Measurements from ENCODE around the gene HNRNPH1. TPM values are rescaled to one million over a fixed set of nuclear protein-coding genes. Genes with fewer than 3 reads are reported as not detected.

HNRNPH1 gene
- total and polyA plus RNA-seq, 2 of the 13 experiments (the other 11 are each of a cell fraction or from before 2014, with no cell fraction given), result 382 to 1,064 TPM

- TF ChIP-seq ZMAT3 (CRISPR knock-in tag; conservative IDR thresholded peaks at IDR 0.05) (peak; percentile 33; the same call in 1 of the 2 replicates), ZNF775 (CRISPR knock-in tag; IDR thresholded peaks at IDR 0.05; ENCODE audit: borderline replicate concordance) (peak; percentile 18; the same call in 1 of the 2 replicates), ARNTL (CRISPR knock-in tag; IDR thresholded peaks at IDR 0.05) (0 out of 2 replicates have a peak, but pooled peaks have one; percentile 23), CBX1 (IDR thresholded peaks at IDR 0.05; ENCODE audit: low read depth) (no peak), ZSCAN9 (CRISPR knock-in tag; IDR thresholded peaks at IDR 0.05; ENCODE audit: borderline replicate concordance) (no peak; the same call in 1 of the 2 replicates), ZBTB42 (CRISPR knock-in tag; IDR thresholded peaks at IDR 0.05) (peak; percentile 75; the same call in 1 of the 2 replicates), PCBP1 (IDR thresholded peaks at IDR 0.05; ENCODE audit: borderline replicate concordance, low read depth, low read length) (no peak), U2AF2 (IDR thresholded peaks at IDR 0.05; ENCODE audit: low read depth, low read length) (no peak), MBNL3 (CRISPR knock-in tag; conservative IDR thresholded peaks at IDR 0.05) (no peak), ZNF44 (CRISPR knock-in tag; IDR thresholded peaks at IDR 0.05) (no peak), ZSCAN12 (CRISPR knock-in tag; IDR thresholded peaks at IDR 0.05) (0 out of 2 replicates have a peak, but pooled peaks have one; percentile 31), WIZ (CRISPR knock-in tag; IDR thresholded peaks at IDR 0.05) (0 out of 2 replicates have a peak, but pooled peaks have one; percentile 40), SMARCC2 (IDR thresholded peaks at IDR 0.05) (no peak), ZNF879 (CRISPR knock-in tag; IDR thresholded peaks at IDR 0.05) (0 out of 2 replicates have a peak, but pooled peaks have one; percentile 68), PATZ1 (CRISPR knock-in tag; IDR thresholded peaks at IDR 0.05) (peak; percentile 46; the same call in 1 of the 2 replicates), ZNF543 (CRISPR knock-in tag; IDR thresholded peaks at IDR 0.05) (peak; percentile 86; the same call in 1 of the 2 replicates), HDAC2 (CRISPR knock-in tag; IDR thresholded peaks at IDR 0.05) (peak; percentile 2; the same call in 1 of the 2 replicates), YY1 (IDR thresholded peaks at IDR 0.05; ENCODE audit: insufficient read depth, insufficient replicate concordance, low read depth, low read length) (peak; percentile 94), ZNF503 (CRISPR knock-in tag; IDR thresholded peaks at IDR 0.05) (peak; percentile 38; the same call in 1 of the 2 replicates), ZNF275 (CRISPR knock-in tag; IDR thresholded peaks at IDR 0.05; ENCODE audit: borderline replicate concordance) (peak; percentile 63; the same call in 1 of the 2 replicates), HIVEP1 (CRISPR knock-in tag; IDR thresholded peaks at IDR 0.05) (peak; percentile 76; the same call in 1 of the 2 replicates), ZSCAN20 (CRISPR knock-in tag; IDR thresholded peaks at IDR 0.05; ENCODE audit: borderline replicate concordance) (no peak), BRD4 (CRISPR knock-in tag; IDR thresholded peaks at IDR 0.05) (peak; percentile 74; the same call in 1 of the 2 replicates), ZNF577 (CRISPR knock-in tag; IDR thresholded peaks at IDR 0.05; ENCODE audit: borderline replicate concordance, low read depth) (peak; percentile 96)
Observed at GRCh38 chr5:179623906-179624741, 653 bp upstream of the HNRNPH1 start (continued).

Measured in HepG2 (cell line).